ENCODE results near the gene CYB561D2.

The CYB561D2 gene

DNA sequence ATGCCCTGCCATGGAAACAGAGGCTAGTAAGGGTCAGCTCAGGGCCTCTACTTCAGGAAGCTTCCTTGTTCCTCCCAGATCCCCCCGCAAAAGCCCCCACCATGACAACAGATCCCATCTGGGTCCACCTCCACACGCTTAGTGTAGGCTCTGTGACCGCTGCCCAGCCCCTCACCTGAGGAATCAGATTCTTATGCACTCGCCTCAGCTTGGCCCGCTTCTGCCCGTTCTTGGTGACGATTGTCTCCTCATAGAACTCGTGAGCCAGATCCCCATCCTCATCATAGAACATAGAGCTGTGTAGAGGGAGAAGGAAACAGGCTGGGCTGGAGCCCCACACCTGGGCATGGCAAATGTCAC is 24.5 kb upstream of the CYB561D2 start:
- DNase-seq = no peak
- Histone ChIP-seq H3K4me3 (ENCODE audit: insufficient read depth in 1 of 2, low read depth in 1 of 2, low read length in 2 of 2) (no peak overlapping the region), H2BK120ac (ENCODE audit: low read depth, low read length) (no peak overlapping the region)

GRCh38 chr3:50327129-50327528 is 23.5 kb upstream of the CYB561D2 start:
- H2AK5ac ChIP-seq (ENCODE audit: low read length, severe bottlenecking) = no peak overlapping the region
- no peak overlapping the region for H4K8ac ChIP-seq (ENCODE audit: low read length)
- WGBS = 81% methylated on average over 4 of the region's 4 CpGs
- no peak overlapping the region for H3K23ac ChIP-seq (ENCODE audit: low read length in 2 of 2)
- no peaks in the 10 kb centered on the region for H3K27me3 ChIP-seq (ENCODE audit: control insufficient read depth in 1 of 2, insufficient read depth in 1 of 2, low read length in 2 of 2)
- no peak overlapping the region for H2AFZ ChIP-seq (ENCODE audit: low read depth, low read length)
- peaks cover 32% of the 10 kb centered on the region for H3K79me1 ChIP-seq (replicated peaks; ENCODE audit: low read length, poor library complexity, severe bottlenecking)
- peak overlapping the region; percentile 30 to 94 for H3K4me3 ChIP-seq (ENCODE audit: insufficient read depth in 1 of 2, low read depth in 1 of 2, low read length in 2 of 2)
- no peak overlapping the region for H2BK5ac ChIP-seq (ENCODE audit: low read depth, low read length, poor library complexity, severe bottlenecking)
- peaks cover 21% of the 10 kb centered on the region for H3K4me1 ChIP-seq (ENCODE audit: control insufficient read depth, insufficient read depth, low read depth, low read length)
- DNase-seq = no peak
- no peak overlapping the region for H2BK15ac ChIP-seq (ENCODE audit: low read depth, poor library complexity, severe bottlenecking)
- no peak overlapping the region for H3K14ac ChIP-seq (ENCODE audit: low read length in 2 of 2)
- peaks cover 47 to 59% of the 10 kb centered on the region in 2 experiments for H3K36me3 ChIP-seq (ENCODE audit: control insufficient read depth in 1 of 2, insufficient read depth in 2 of 2, low read depth in 1 of 2, low read length in 2 of 2)
- peak overlapping the region in 1 of 2 experiments; percentile 47 for H3K4ac ChIP-seq (ENCODE audit: low read depth in 1 of 2, low read length in 2 of 2)
- H3K18ac ChIP-seq (ENCODE audit: low read depth in 1 of 2, low read length in 2 of 2) = no peak overlapping the region
- no peaks in the 10 kb centered on the region for H3K9me3 ChIP-seq (ENCODE audit: control insufficient read depth, low read length)
- H3K4me2 ChIP-seq (ENCODE audit: low read length, poor library complexity, severe bottlenecking) = peak overlapping the region; percentile 82
- H3K9ac ChIP-seq (ENCODE audit: low read length) = peak overlapping the region; percentile 96
- H2BK120ac ChIP-seq (ENCODE audit: low read depth, low read length) = no peak overlapping the region
- H3K27ac ChIP-seq (ENCODE audit: low read length, poor library complexity, severe bottlenecking) = no peak overlapping the region
- no peak overlapping the region for H4K91ac ChIP-seq (ENCODE audit: low read length)
- H2BK12ac ChIP-seq (ENCODE audit: low read length in 2 of 2) = no peak overlapping the region

More for the DNA sequence above, 24.5 kb upstream of the CYB561D2 start:
- Histone ChIP-seq H3K79me1 (replicated peaks; ENCODE audit: low read length, poor library complexity, severe bottlenecking) (peaks cover 26% of the 10 kb centered on the region), H3K36me3 (ENCODE audit: control insufficient read depth in 1 of 2, insufficient read depth in 2 of 2, low read depth in 1 of 2, low read length in 2 of 2) (peaks cover 38 to 49% of the 10 kb centered on the region in 2 experiments), H2BK5ac (ENCODE audit: low read depth, low read length, poor library complexity, severe bottlenecking) (no peak overlapping the region), H3K18ac (ENCODE audit: low read depth in 1 of 2, low read length in 2 of 2) (no peak overlapping the region), H2AK5ac (ENCODE audit: low read length, severe bottlenecking) (no peak overlapping the region), H3K14ac (ENCODE audit: low read length in 2 of 2) (no peak overlapping the region), H2BK12ac (ENCODE audit: low read length in 2 of 2) (no peak overlapping the region), H4K91ac (ENCODE audit: low read length) (no peak overlapping the region), H3K4me2 (ENCODE audit: low read length, poor library complexity, severe bottlenecking) (no peak overlapping the region), H2AFZ (ENCODE audit: low read depth, low read length) (no peak overlapping the region), H3K9ac (ENCODE audit: low read length) (peak overlapping the region; percentile 18), H3K4me1 (ENCODE audit: control insufficient read depth, insufficient read depth, low read depth, low read length) (peaks cover 25% of the 10 kb centered on the region), H3K4ac (ENCODE audit: low read depth in 1 of 2, low read length in 2 of 2) (no peak overlapping the region), H3K9me3 (ENCODE audit: control insufficient read depth, low read length) (no peaks in the 10 kb centered on the region), H3K27me3 (ENCODE audit: control insufficient read depth in 1 of 2, insufficient read depth in 1 of 2, low read length in 2 of 2) (no peaks in the 10 kb centered on the region), H3K23ac (ENCODE audit: low read length in 2 of 2) (no peak overlapping the region), H2BK15ac (ENCODE audit: low read depth, poor library complexity, severe bottlenecking) (no peak overlapping the region), H3K27ac (ENCODE audit: low read length, poor library complexity, severe bottlenecking) (no peak overlapping the region), H4K8ac (ENCODE audit: low read length) (no peak overlapping the region)
- 100% methylated on average over 7 of the region's 8 CpGs for WGBS

DNA sequence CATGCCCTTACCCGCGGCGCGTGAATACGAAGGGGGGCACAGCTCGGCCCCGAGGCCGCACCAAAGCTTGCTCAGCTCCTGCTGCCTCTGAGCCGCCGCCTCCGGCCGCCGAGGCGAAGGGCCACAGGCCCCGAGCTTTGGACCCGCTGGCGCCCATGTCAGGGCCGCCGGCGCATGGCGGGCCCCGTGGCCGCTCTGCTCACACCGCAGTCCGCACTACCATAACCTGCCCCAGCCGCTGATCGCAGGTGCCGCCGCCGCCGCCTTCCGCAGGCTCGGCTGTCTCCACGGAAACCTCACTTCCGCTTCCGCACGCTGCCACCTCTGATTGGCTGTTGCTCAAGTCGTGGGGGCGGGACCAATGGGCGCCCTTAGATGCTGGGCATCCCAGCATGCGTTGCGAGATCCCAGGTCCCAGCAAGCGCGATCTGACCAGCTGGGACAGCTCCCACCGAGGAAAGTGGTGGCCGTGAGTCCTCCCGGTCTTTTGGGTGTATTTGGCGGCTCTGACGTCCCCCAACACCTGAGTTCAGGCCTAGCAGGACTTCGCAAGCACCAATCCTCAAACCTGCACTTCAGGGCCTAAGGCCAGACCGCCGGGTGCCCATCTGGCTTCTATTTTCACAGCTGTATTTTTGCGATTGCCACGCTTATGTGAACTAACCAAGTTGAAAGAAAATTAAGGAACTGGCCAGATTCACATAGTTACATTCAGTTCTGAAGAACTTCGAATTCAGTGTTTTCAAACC is 22.5 kb upstream of the CYB561D2 start, which contains the start of gene TUSC2:
Gene TUSC2, minus strand, starts transcription at position 281 of the 749 bp plus-strand sequence. Its CDS starts 124 bp downstream, at position 157.
- Histone ChIP-seq H3K4ac (ENCODE audit: low read depth in 1 of 2, low read length in 2 of 2) (peak within 1 kb of the TSS; percentile 38 to 70), H3K27me3 (ENCODE audit: control insufficient read depth in 1 of 2, insufficient read depth in 1 of 2, low read length in 2 of 2) (no peaks in the 10 kb centered on the region), H2AK5ac (ENCODE audit: low read length, severe bottlenecking) (no peak within 1 kb of the TSS), H4K8ac (ENCODE audit: low read length) (peak within 1 kb of the TSS; percentile 64), H3K9me3 (ENCODE audit: control insufficient read depth, low read length) (no peaks in the 10 kb centered on the region), H3K27ac (ENCODE audit: low read length, poor library complexity, severe bottlenecking) (peak within 1 kb of the TSS; percentile 80), H3K4me2 (ENCODE audit: low read length, poor library complexity, severe bottlenecking) (peak within 1 kb of the TSS; percentile 82), H3K23ac (ENCODE audit: low read length in 2 of 2) (no peak within 1 kb of the TSS), H2BK120ac (ENCODE audit: low read depth, low read length) (no peak within 1 kb of the TSS), H3K14ac (ENCODE audit: low read length in 2 of 2) (peak within 1 kb of the TSS in 1 of 2 experiments; percentile 71), H3K79me1 (replicated peaks; ENCODE audit: low read length, poor library complexity, severe bottlenecking) (peaks cover 32% of the 10 kb centered on the region), H4K91ac (ENCODE audit: low read length) (no peak within 1 kb of the TSS), H2AFZ (ENCODE audit: low read depth, low read length) (peak within 1 kb of the TSS; percentile 55), H2BK15ac (ENCODE audit: low read depth, poor library complexity, severe bottlenecking) (no peak within 1 kb of the TSS), H3K36me3 (ENCODE audit: control insufficient read depth in 1 of 2, insufficient read depth in 2 of 2, low read depth in 1 of 2, low read length in 2 of 2) (peaks cover 50 to 63% of the 10 kb centered on the region in 2 experiments), H2BK5ac (ENCODE audit: low read depth, low read length, poor library complexity, severe bottlenecking) (no peak within 1 kb of the TSS), H3K4me3 (ENCODE audit: insufficient read depth in 1 of 2, low read depth in 1 of 2, low read length in 2 of 2) (peak within 1 kb of the TSS; percentile 84 to 94), H3K4me1 (ENCODE audit: control insufficient read depth, insufficient read depth, low read depth, low read length) (peaks cover 13% of the 10 kb centered on the region), H3K18ac (ENCODE audit: low read depth in 1 of 2, low read length in 2 of 2) (no peak within 1 kb of the TSS), H2BK12ac (ENCODE audit: low read length in 2 of 2) (no peak within 1 kb of the TSS), H3K9ac (ENCODE audit: low read length) (peak within 1 kb of the TSS; percentile 96)
- peak; percentile 97 for DNase-seq
- 6% methylated on average over 55 of the region's 55 CpGs for WGBS

DNA sequence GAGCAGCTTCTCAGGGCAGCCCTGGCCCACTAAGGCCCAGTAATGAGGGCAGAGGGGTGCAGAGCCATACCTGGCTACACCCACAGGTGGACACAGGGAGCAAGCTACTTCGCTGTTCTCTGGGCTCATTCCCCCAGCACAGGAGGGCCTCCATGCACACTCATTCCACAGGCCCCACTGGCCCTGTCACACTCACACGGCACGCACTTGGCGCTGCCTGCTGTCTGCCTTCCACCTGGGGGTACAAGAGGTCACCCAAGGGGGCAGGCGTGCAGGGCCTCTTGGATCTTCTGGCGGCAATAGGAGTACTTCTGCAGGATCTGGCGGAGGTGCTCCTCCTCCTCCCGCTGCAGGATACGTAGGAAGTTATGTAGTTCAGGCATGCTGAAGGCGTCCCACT is 20.3 kb upstream of the CYB561D2 start:
- no peak overlapping the region for H2BK5ac ChIP-seq (ENCODE audit: low read depth, low read length, poor library complexity, severe bottlenecking)
- peaks cover 19% of the 10 kb centered on the region for H3K4me1 ChIP-seq (ENCODE audit: control insufficient read depth, insufficient read depth, low read depth, low read length)
- H3K14ac ChIP-seq (ENCODE audit: low read length in 2 of 2) = no peak overlapping the region
- H2AFZ ChIP-seq (ENCODE audit: low read depth, low read length) = no peak overlapping the region
- H3K27ac ChIP-seq (ENCODE audit: low read length, poor library complexity, severe bottlenecking) = no peak overlapping the region
- H4K91ac ChIP-seq (ENCODE audit: low read length) = no peak overlapping the region
- no peak overlapping the region for H3K4me3 ChIP-seq (ENCODE audit: insufficient read depth in 1 of 2, low read depth in 1 of 2, low read length in 2 of 2)
- H3K36me3 ChIP-seq (ENCODE audit: control insufficient read depth in 1 of 2, insufficient read depth in 2 of 2, low read depth in 1 of 2, low read length in 2 of 2) = peaks cover 43 to 55% of the 10 kb centered on the region in 2 experiments
- no peaks in the 10 kb centered on the region for H3K27me3 ChIP-seq (ENCODE audit: control insufficient read depth in 1 of 2, insufficient read depth in 1 of 2, low read length in 2 of 2)
- H3K9ac ChIP-seq (ENCODE audit: low read length) = no peak overlapping the region
- no peak overlapping the region for H3K4ac ChIP-seq (ENCODE audit: low read depth in 1 of 2, low read length in 2 of 2)
- H3K4me2 ChIP-seq (ENCODE audit: low read length, poor library complexity, severe bottlenecking) = no peak overlapping the region
- H4K8ac ChIP-seq (ENCODE audit: low read length) = no peak overlapping the region
- no peak overlapping the region for H2BK15ac ChIP-seq (ENCODE audit: low read depth, poor library complexity, severe bottlenecking)
- no peak overlapping the region for H2BK120ac ChIP-seq (ENCODE audit: low read depth, low read length)
- 98% methylated on average over 10 of the region's 10 CpGs for WGBS
- no peak overlapping the region for H2BK12ac ChIP-seq (ENCODE audit: low read length in 2 of 2)
- no peaks in the 10 kb centered on the region for H3K9me3 ChIP-seq (ENCODE audit: control insufficient read depth, low read length)
- no peak overlapping the region for H2AK5ac ChIP-seq (ENCODE audit: low read length, severe bottlenecking)
- no peak overlapping the region for H3K18ac ChIP-seq (ENCODE audit: low read depth in 1 of 2, low read length in 2 of 2)
- H3K79me1 ChIP-seq (replicated peaks; ENCODE audit: low read length, poor library complexity, severe bottlenecking) = peaks cover 26% of the 10 kb centered on the region
- DNase-seq = no peak
- H3K23ac ChIP-seq (ENCODE audit: low read length in 2 of 2) = no peak overlapping the region

All from mesenchymal stem cell (in vitro differentiated cells and primary cell).